ENCODE measurements around the gene SLC38A11. TPM values are rescaled to one million over a fixed set of nuclear protein-coding genes. Genes with fewer than 3 reads are reported as not detected.

SLC38A11 gene
- total and polyA plus RNA-seq, 2 of the 8 experiments (the other 6 are each of a cell fraction or from before 2014, with no cell fraction given), result not detected

DNA sequence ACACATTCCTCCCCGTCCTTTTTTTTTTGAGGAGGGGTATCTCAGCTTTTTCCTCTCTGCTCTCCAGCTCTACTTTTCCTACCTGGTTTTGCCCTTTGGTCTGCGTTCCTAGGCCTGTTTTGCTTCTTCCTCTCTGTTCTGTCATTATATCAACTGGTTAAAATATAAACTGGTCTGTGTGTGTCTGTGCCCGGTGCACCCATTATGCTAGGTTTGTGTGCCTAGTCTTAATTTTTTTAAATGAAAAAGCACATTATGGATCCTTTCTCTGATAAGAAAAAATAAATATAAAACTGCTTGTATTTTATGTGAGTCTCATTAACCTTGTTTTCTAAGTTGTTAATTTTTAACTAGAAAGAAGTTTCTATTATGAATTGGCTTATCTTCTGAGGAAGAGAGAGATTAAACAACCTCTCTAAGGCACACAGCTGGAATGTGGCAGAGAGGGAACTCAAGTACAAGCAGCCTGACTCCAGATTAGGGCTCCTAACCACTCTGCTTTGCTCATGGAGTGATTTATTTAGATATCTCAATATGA is 17.4 kb downstream of the SLC38A11 start:
- Histone ChIP-seq H3K79me1 (ENCODE audit: low read depth, low read length) (no peaks in the 10 kb centered on the region), H4K5ac (ENCODE audit: insufficient read length, low read depth, low read length) (no peak overlapping the region), H2BK12ac (ENCODE audit: low read depth, low read length) (no peak overlapping the region), H3K56ac (replicated peaks; ENCODE audit: insufficient read length, low read depth, low read length) (no peak overlapping the region), H4K91ac (replicated peaks; ENCODE audit: insufficient read length, low read length) (no peak overlapping the region), H3K14ac (ENCODE audit: insufficient read length) (no peak overlapping the region), H3K4ac (replicated peaks; ENCODE audit: insufficient read length, low read depth, low read length) (no peak overlapping the region), H3K36me3 (ENCODE audit: control insufficient read depth in 2 of 4, insufficient read depth in 4 of 4, low read length in 3 of 4) (no peaks in the 10 kb centered on the region), H3K4me1 (replicated peaks in 1 of 4; ENCODE audit: control insufficient read depth in 3 of 4, insufficient read depth in 4 of 4, low read length in 3 of 4) (peaks cover 0 to 2% (median 0%) of the 10 kb centered on the region in 4 experiments; a peak in 1 of 7 replicates), H3K23me2 (ENCODE audit: low read depth, low read length) (no peaks in the 10 kb centered on the region), H3K9me3 (ENCODE audit: insufficient read depth in 2 of 2, low read depth in 1 of 2, low read length in 1 of 2) (no peaks in the 10 kb centered on the region), H3K27me3 (replicated peaks in 1 of 4; ENCODE audit: control insufficient read depth in 3 of 4, extremely low read depth in 1 of 4, insufficient read depth in 3 of 4, low read length in 3 of 4) (no peaks in the 10 kb centered on the region), H3K18ac (ENCODE audit: extremely low read depth, low read length) (no peak overlapping the region), H4K20me1 (replicated peaks in 1 of 2; ENCODE audit: control insufficient read depth in 1 of 2, insufficient read depth in 2 of 2, low read length in 2 of 2) (no peaks in the 10 kb centered on the region), H2BK20ac (ENCODE audit: low read length) (no peak overlapping the region), H3K4me3 (ENCODE audit: extremely low read depth in 1 of 4, insufficient read depth in 2 of 4, low read depth in 3 of 4, low read length in 4 of 4) (no peak overlapping the region), H3K9ac (replicated peaks in 1 of 4; ENCODE audit: extremely low read depth in 1 of 4, low read depth in 3 of 4, low read length in 3 of 4) (no peak overlapping the region), H3K23ac (ENCODE audit: insufficient read length) (no peak overlapping the region), H2BK120ac (replicated peaks; ENCODE audit: low read depth, low read length) (no peak overlapping the region), H2AFZ (ENCODE audit: low read length) (no peak overlapping the region), H3K79me2 (ENCODE audit: control insufficient read depth in 1 of 2, insufficient read depth in 2 of 2, low read length in 2 of 2) (no peaks in the 10 kb centered on the region), H2BK15ac (ENCODE audit: low read length) (no peak overlapping the region), H2AK5ac (ENCODE audit: low read depth, low read length) (no peak overlapping the region), H2BK5ac (ENCODE audit: low read depth, low read length) (no peak overlapping the region), H3K4me2 (ENCODE audit: insufficient read depth in 1 of 2, low read depth in 2 of 2, low read length in 2 of 2) (no peak overlapping the region), H4K8ac (ENCODE audit: extremely low read depth, insufficient read depth, low read length) (no peak overlapping the region), H3K27ac (ENCODE audit: low read depth, low read length) (no peak overlapping the region)
- 94% methylated on average over 3 of the region's 3 CpGs; no CpG with 5 or more reads in 1 of the 2 experiments for WGBS, 2 experiments (ENCODE audit: extremely low coverage in 1 of 2, insufficient coverage in 1 of 2, insufficient read length in 1 of 2, insufficient replicate concordance in 2 of 2, low coverage in 1 of 2, low lambda C conversion rate in 2 of 2, missing lambda C conversion rate in 1 of 2)
- TF ChIP-seq RNF2 (IDR thresholded peaks at IDR 0.05; ENCODE audit: borderline replicate concordance, low read depth, low read length, missing control alignments, poor library complexity, severe bottlenecking), result no peak
- no peak for TF ChIP-seq BACH1 (IDR thresholded peaks at IDR 0.05; ENCODE audit: low read length)
- no peak for TF ChIP-seq GTF2F1 (IDR thresholded peaks at IDR 0.05; ENCODE audit: borderline replicate concordance, low read depth, low read length)
- no peak for TF ChIP-seq RAD21 (IDR thresholded peaks at IDR 0.05 in 1 of 2, conservative IDR thresholded peaks at IDR 0.05 in 1 of 2; ENCODE audit: low read depth in 2 of 2, low read length in 2 of 2)
- TF ChIP-seq TAF7 (optimal IDR thresholded peaks at IDR 0.05; ENCODE audit: borderline replicate concordance, low read depth, low read length), result no peak
- TF ChIP-seq NRF1 (IDR thresholded peaks at IDR 0.05; ENCODE audit: low read depth, low read length), result no peak
- TF ChIP-seq POLR2A (IDR thresholded peaks at IDR 0.05; ENCODE audit: control extremely low read depth in 1 of 2, low read depth in 2 of 2, low read length in 2 of 2), result no peak
- no peak for TF ChIP-seq PHF8 (conservative IDR thresholded peaks at IDR 0.05; ENCODE audit: low read depth, low read length)
- TF ChIP-seq, protein P1, sequence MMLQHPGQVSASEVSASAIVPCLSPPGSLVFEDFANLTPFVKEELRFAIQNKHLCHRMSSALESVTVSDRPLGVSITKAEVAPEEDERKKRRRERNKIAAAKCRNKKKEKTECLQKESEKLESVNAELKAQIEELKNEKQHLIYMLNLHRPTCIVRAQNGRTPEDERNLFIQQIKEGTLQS (IDR thresholded peaks at IDR 0.05; ENCODE audit: insufficient read depth, low read depth, low read length), result no peak
- TF ChIP-seq FOSL1 (IDR thresholded peaks at IDR 0.05; ENCODE audit: insufficient read depth, low read depth, low read length), result no peak
- no peak for TF ChIP-seq CBX5 (IDR thresholded peaks at IDR 0.05; ENCODE audit: low read depth, low read length)
- no peak for TF ChIP-seq CTBP2 (IDR thresholded peaks at IDR 0.05; ENCODE audit: borderline replicate concordance, insufficient read depth, insufficient read length, low read length)
- no peak for TF ChIP-seq BRCA1 (IDR thresholded peaks at IDR 0.05; ENCODE audit: low read depth, low read length)
- FAIRE-seq (no peak), DNase-seq (ENCODE audit: low read depth in 1 of 2, low spot score in 2 of 2) (no peak)
- ChIA-PET CTCF (ENCODE audit: partially characterized antibody) (no interaction called here), POLR2A (ENCODE audit: partially characterized antibody) (no interaction called here)

All from H1 (cell line).